MCF 10A (cell line): ENCODE data around the gene IQCH. TPM values are rescaled to one million over a fixed set of nuclear protein-coding genes. Genes with fewer than 3 reads are reported as not detected.

Experiments used
- BruUV-seq: library from RNA; stranded (reverse); fragments of 400-500 nt; replicated peaks from 2 replicates; lab custom pipeline; 2021; lab: Mats Ljungman, UMichigan
- CTCF ChIA-PET: fragments of 300-600 bp; sonication (Branson Sonifier 250); formaldehyde crosslinking; extraction: SDS; loops from one replicate; lab custom pipeline; 2021; ENCODE audit warnings: antibody characterized with exemption, inconsistent platforms; lab: Yijun Ruan, JAX
- POLR2A ChIA-PET: fragments of 300-600, 350-650 bp; sonication (Branson Sonifier 250); formaldehyde crosslinking; extraction: SDS; loops from one replicate; lab custom pipeline; 2020; ENCODE audit warnings: antibody characterized with exemption, inconsistent platforms; lab: Yijun Ruan, JAX
- DNase-seq: peaks from one replicate; pipeline ENCODE4 v3.0.0-alpha.2; 2018; ENCODE audit not compliant: unreplicated experiment
- H3K27ac Mint-ChIP-seq: one replicate; pipeline ENCODE4 v1.8.0; 2022; ENCODE audit warnings: mild to moderate bottlenecking, low read depth, mixed read lengths; ENCODE audit not compliant: unreplicated experiment
- H3K27me3 Mint-ChIP-seq: one replicate; pipeline ENCODE4 v1.8.0; 2022; ENCODE audit warnings: mixed read lengths; ENCODE audit not compliant: insufficient read depth, unreplicated experiment
- H3K36me3 Mint-ChIP-seq: one replicate; pipeline ENCODE4 v1.8.0; 2022; ENCODE audit warnings: mild to moderate bottlenecking, moderate library complexity, mixed read lengths; ENCODE audit not compliant: insufficient read depth, unreplicated experiment
- H3K4me1 Mint-ChIP-seq: one replicate; pipeline ENCODE4 v1.8.0; 2022; ENCODE audit warnings: mixed read lengths; ENCODE audit not compliant: insufficient read depth, unreplicated experiment
- H3K4me3 Mint-ChIP-seq: one replicate; pipeline ENCODE4 v1.8.0; 2022; ENCODE audit warnings: mild to moderate bottlenecking, moderate library complexity, mixed read lengths; ENCODE audit not compliant: unreplicated experiment
- H3K9me3 Mint-ChIP-seq: one replicate; pipeline ENCODE4 v1.8.0; 2022; ENCODE audit warnings: mixed read lengths; ENCODE audit not compliant: unreplicated experiment
- intact Hi-C: fragments of 100-400 bp; cut with micrococcal nuclease; formaldehyde crosslinking; loops from 2 replicates; pipeline ENCODE4 v1.14.1; 2022
- total RNA-seq: library from RNA; stranded (reverse); gene quantifications from 2 replicates; pipeline ENCODE4 v1.2.3, GENCODE V29; 2022
- TF ChIP-seq, protein P1 (sequence below): fragments of 200-600 bp; IDR thresholded peaks from one replicate; pipeline ENCODE4 v1.8.0; 2022; ENCODE audit warnings: antibody characterized with exemption, mild to moderate bottlenecking; ENCODE audit not compliant: unreplicated experiment

The IQCH gene
- total RNA-seq, 1 experiment from 2014 or later: 5.0 TPM

GRCh38 chr15:67218428-67218827, 36.2 kb upstream of the IQCH start:
- TF ChIP-seq, protein P1, sequence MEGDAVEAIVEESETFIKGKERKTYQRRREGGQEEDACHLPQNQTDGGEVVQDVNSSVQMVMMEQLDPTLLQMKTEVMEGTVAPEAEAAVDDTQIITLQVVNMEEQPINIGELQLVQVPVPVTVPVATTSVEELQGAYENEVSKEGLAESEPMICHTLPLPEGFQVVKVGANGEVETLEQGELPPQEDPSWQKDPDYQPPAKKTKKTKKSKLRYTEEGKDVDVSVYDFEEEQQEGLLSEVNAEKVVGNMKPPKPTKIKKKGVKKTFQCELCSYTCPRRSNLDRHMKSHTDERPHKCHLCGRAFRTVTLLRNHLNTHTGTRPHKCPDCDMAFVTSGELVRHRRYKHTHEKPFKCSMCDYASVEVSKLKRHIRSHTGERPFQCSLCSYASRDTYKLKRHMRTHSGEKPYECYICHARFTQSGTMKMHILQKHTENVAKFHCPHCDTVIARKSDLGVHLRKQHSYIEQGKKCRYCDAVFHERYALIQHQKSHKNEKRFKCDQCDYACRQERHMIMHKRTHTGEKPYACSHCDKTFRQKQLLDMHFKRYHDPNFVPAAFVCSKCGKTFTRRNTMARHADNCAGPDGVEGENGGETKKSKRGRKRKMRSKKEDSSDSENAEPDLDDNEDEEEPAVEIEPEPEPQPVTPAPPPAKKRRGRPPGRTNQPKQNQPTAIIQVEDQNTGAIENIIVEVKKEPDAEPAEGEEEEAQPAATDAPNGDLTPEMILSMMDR: no peak
- POLR2A ChIA-PET: interaction anchor here (0.5 kb wide), 1 partner anchor 272 kb away, joined by 6 read pairs; no protein-coding TSS in a partner anchor
- H3K9me3 Mint-ChIP-seq: no peaks in the 10 kb centered on the region

DNA sequence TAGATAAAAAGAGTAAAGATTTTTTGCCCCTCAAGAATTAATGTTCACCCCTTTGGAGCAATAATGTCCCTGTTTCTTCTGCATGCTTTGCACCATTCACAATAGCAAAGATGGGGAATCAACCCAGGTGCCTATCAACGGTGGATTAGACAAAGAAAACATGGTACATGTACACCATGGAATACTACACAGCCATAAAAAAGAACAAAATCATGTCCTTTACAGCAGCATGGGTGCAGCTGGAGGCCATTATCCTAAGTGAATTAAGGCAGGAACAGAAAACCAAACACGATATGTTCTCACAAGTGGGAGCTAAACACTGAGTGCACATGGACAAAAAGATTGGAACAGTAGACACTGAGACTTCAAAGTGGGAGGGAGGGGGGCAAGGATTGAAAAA, 35.3 kb upstream of the IQCH start:
- no TSS peak for BruUV-seq
- DNase-seq: no peak
- Mint-ChIP-seq H3K9me3 (no peaks in the 10 kb centered on the region), H3K4me3 (no peak overlapping the region), H3K4me1 (peaks cover 12% of the 10 kb centered on the region), H3K36me3 (peaks cover 12% of the 10 kb centered on the region), H3K27me3 (no peaks in the 10 kb centered on the region), H3K27ac (no peak overlapping the region)
- ChIA-PET POLR2A (interaction anchor here (0.5 kb wide), 2 partner anchors 72 to 273 kb away, joined by 3 to 6 read pairs; no protein-coding TSS in a partner anchor), CTCF (no interaction called here)
- intact Hi-C loops: no loop called here
- TF ChIP-seq, protein P1: no peak

More at GRCh38 chr15:67218428-67218827, 36.2 kb upstream of the IQCH start:
- DNase-seq: no peak
- no peak overlapping the region for H3K27ac Mint-ChIP-seq
- intact Hi-C loops: no loop called here
- no TSS peak for BruUV-seq
- CTCF ChIA-PET: interaction anchor here (0.7 kb wide), 1 partner anchor 22 kb away, joined by 3 read pairs; no protein-coding TSS in a partner anchor
- H3K36me3 Mint-ChIP-seq: peaks cover 12% of the 10 kb centered on the region
- H3K4me3 Mint-ChIP-seq: no peak overlapping the region
- peaks cover 12% of the 10 kb centered on the region for H3K4me1 Mint-ChIP-seq
- no peaks in the 10 kb centered on the region for H3K27me3 Mint-ChIP-seq

- Mint-ChIP-seq H3K27ac (no peak overlapping the region), H3K4me1 (peaks cover 13% of the 10 kb centered on the region), H3K4me3 (peak overlapping the region; percentile 35), H3K27me3 (no peaks in the 10 kb centered on the region), H3K9me3 (no peaks in the 10 kb centered on the region), H3K36me3 (peaks cover 15% of the 10 kb centered on the region)
- DNase-seq: peak; percentile 63
- ChIA-PET CTCF (interaction anchor here (0.6 to 1.3 kb wide), 3 partner anchors 15 to 50 kb away, joined by 3 to 9 read pairs (median 3); no protein-coding TSS in a partner anchor), POLR2A (interaction anchor here (0.5 to 3.1 kb wide), 19 partner anchors 9 to 639 kb away, joined by 3 to 17 read pairs (median 4); partner anchors contain the start of genes AAGAB and IQCH)
- intact Hi-C loops: no loop called here
- TF ChIP-seq, protein P1: no peak
- no TSS peak for BruUV-seq
Observed at GRCh38 chr15:67224889-67225288, 29.7 kb upstream of the IQCH start.

GRCh38 chr15:67225336-67225735, 29.2 kb upstream of the IQCH start:
- ChIA-PET POLR2A (interaction anchor here (0.5 to 3.1 kb wide), 19 partner anchors 8 to 638 kb away, joined by 3 to 17 read pairs (median 4); partner anchors contain the start of genes AAGAB and IQCH), CTCF (interaction anchor here (1.3 kb wide), 1 partner anchor 15 kb away, joined by 9 read pairs; no protein-coding TSS in a partner anchor)
- peak; percentile 52 for DNase-seq
- Mint-ChIP-seq H3K4me1 (peaks cover 13% of the 10 kb centered on the region), H3K36me3 (peaks cover 17% of the 10 kb centered on the region), H3K4me3 (peak overlapping the region; percentile 35), H3K27ac (no peak overlapping the region), H3K9me3 (no peaks in the 10 kb centered on the region), H3K27me3 (no peaks in the 10 kb centered on the region)
- BruUV-seq: no TSS peak
- TF ChIP-seq, protein P1: no peak
- intact Hi-C loops: no loop called here
